Endodermal cell (in vitro differentiated cells): Measurements from ENCODE around the gene C11orf24. TPM values are rescaled to one million over a fixed set of nuclear protein-coding genes. Genes with fewer than 3 reads are reported as not detected.

Experiments used
- DNase-seq: peaks from one replicate; pipeline ENCODE4 v3.0.0-alpha.2; 2017
- H3K27ac ChIP-seq: 2 replicates; pipeline ENCODE4 v1.5.1; 2013; ENCODE audit warnings: mild to moderate bottlenecking, low read depth, low read length, moderate library complexity
- H3K27me3 ChIP-seq: 2 replicates; pipeline ENCODE4 v1.6.1; 2013; ENCODE audit warnings: mild to moderate bottlenecking, low read length, moderate library complexity; ENCODE audit not compliant: insufficient read depth, control insufficient read depth, poor library complexity, severe bottlenecking
- H3K36me3 ChIP-seq: 2 replicates; pipeline ENCODE4 v1.7.0; 2013; ENCODE audit warnings: mild to moderate bottlenecking, low read length, moderate library complexity; ENCODE audit not compliant: control insufficient read depth, insufficient read depth
- H3K4me1 ChIP-seq: one replicate; pipeline ENCODE4 v1.7.0; 2013; ENCODE audit warnings: low read length; ENCODE audit not compliant: control insufficient read depth, insufficient read depth
- H3K4me3 ChIP-seq: 2 replicates; pipeline ENCODE4 v1.5.1; 2013; ENCODE audit warnings: mild to moderate bottlenecking, low read length, moderate library complexity
- H3K9ac ChIP-seq: 2 replicates; pipeline ENCODE4 v1.6.1; 2013; ENCODE audit warnings: mild to moderate bottlenecking, low read length, moderate library complexity; ENCODE audit not compliant: poor library complexity, severe bottlenecking; ENCODE audit errors: extremely low read depth
- H3K9me3 ChIP-seq: 2 replicates; pipeline ENCODE4 v1.6.1; 2013; ENCODE audit warnings: mild to moderate bottlenecking, low read length, moderate library complexity; ENCODE audit not compliant: control insufficient read depth
- H3K27ac Mint-ChIP-seq: 2 replicates; pipeline ENCODE4 v1.8.0; 2020; ENCODE audit warnings: mixed read lengths
- H3K27me3 Mint-ChIP-seq: 2 replicates; pipeline ENCODE4 v1.8.0; 2021; ENCODE audit warnings: mild to moderate bottlenecking, mixed read lengths; ENCODE audit not compliant: insufficient read depth
- H3K36me3 Mint-ChIP-seq: 2 replicates; pipeline ENCODE4 v1.8.0; 2020; ENCODE audit warnings: low read depth, mixed read lengths
- H3K4me1 Mint-ChIP-seq: 2 replicates; pipeline ENCODE4 v1.8.0; 2020; ENCODE audit warnings: mixed read lengths
- H3K4me3 Mint-ChIP-seq: 2 replicates; pipeline ENCODE4 v1.8.0; 2020; ENCODE audit warnings: mild to moderate bottlenecking, moderate library complexity, mixed read lengths
- H3K9me3 Mint-ChIP-seq: 2 replicates; pipeline ENCODE4 v1.8.0; 2020; ENCODE audit warnings: mild to moderate bottlenecking, mixed read lengths
- CTCF ChIP-seq: fragments of 200-600 bp; sonication (generic); conservative IDR thresholded peaks from 2 replicates; pipeline ENCODE4 v1.5.0; 2021; ENCODE audit warnings: antibody characterized with exemption, mild to moderate bottlenecking
- WGBS, 2 experiments: methylation state at CpG; one replicate each; pipeline versions ENCODE4 v1.1.5 to v1.1.7; 2013; ENCODE audit warnings: missing lambda C conversion rate in 2 of 2, mixed read lengths in 1 of 2; ENCODE audit not compliant: insufficient coverage in 1 of 2, insufficient read length in 1 of 2; 5-methylcytosine and 5-hydroxymethylcytosine counted together
- total RNA-seq, 2 donors: library from RNA; stranded (reverse); fragmentation: NEBNext Ultra II Directional in 1 of 2; extraction: Animal tissue kit (Norgen Biotek cat#: 25700) in 1 of 2; gene quantifications; 2 replicates in 1 of 2; 3 replicates in 1 of 2; pipeline ENCODE4 v1.2.1, GENCODE V29; 2021

The C11orf24 gene
- total RNA-seq, 2 donors from 2014 or later = 38.4 to 39.4 TPM

- Mint-ChIP-seq H3K9me3 (no peaks in the 10 kb centered on the region), H3K4me3 (no peak overlapping the region), H3K4me1 (peaks cover 16% of the 10 kb centered on the region), H3K27ac (no peak overlapping the region), H3K36me3 (peaks cover 45% of the 10 kb centered on the region), H3K27me3 (no peaks in the 10 kb centered on the region)
- no peaks in the 10 kb centered on the region for H3K9me3 ChIP-seq
- 93 to 94% methylated on average over 8 to 12 of the region's 12 CpGs for WGBS, 2 experiments
- H3K27me3 ChIP-seq = no peaks in the 10 kb centered on the region
- no peak for TF ChIP-seq CTCF
- no peaks in the 10 kb centered on the region for H3K4me1 ChIP-seq
- no peak overlapping the region for H3K9ac ChIP-seq
- DNase-seq = no peak
- H3K27ac ChIP-seq = no peak overlapping the region
- peaks cover 41% of the 10 kb centered on the region for H3K36me3 ChIP-seq
- H3K4me3 ChIP-seq = no peak overlapping the region
Observed at GRCh38 chr11:68266936-68267880, 4.6 kb downstream of the C11orf24 start.

- Mint-ChIP-seq H3K9me3 (no peaks in the 10 kb centered on the region), H3K27me3 (no peaks in the 10 kb centered on the region), H3K4me3 (no peak overlapping the region), H3K36me3 (peaks cover 53% of the 10 kb centered on the region), H3K4me1 (peaks cover 16% of the 10 kb centered on the region), H3K27ac (no peak overlapping the region)
- Histone ChIP-seq H3K4me3 (no peak overlapping the region), H3K27me3 (no peaks in the 10 kb centered on the region), H3K36me3 (peaks cover 50% of the 10 kb centered on the region), H3K9me3 (no peaks in the 10 kb centered on the region), H3K27ac (no peak overlapping the region), H3K4me1 (no peaks in the 10 kb centered on the region), H3K9ac (no peak overlapping the region)
- no peak for TF ChIP-seq CTCF
- no peak for DNase-seq
- WGBS, 2 experiments = 94 to 97% methylated on average over 10 to 16 of the region's 16 CpGs
Observed at GRCh38 chr11:68266121-68266891, 5.5 kb downstream of the C11orf24 start.

- H3K4me3 Mint-ChIP-seq = no peak overlapping the region
- Histone ChIP-seq H3K9ac (no peak overlapping the region), H3K4me1 (no peaks in the 10 kb centered on the region), H3K36me3 (peaks cover 57% of the 10 kb centered on the region), H3K4me3 (no peak overlapping the region), H3K9me3 (no peaks in the 10 kb centered on the region), H3K27me3 (no peaks in the 10 kb centered on the region), H3K27ac (no peak overlapping the region)
- 91 to 92% methylated on average over 13 of the region's 13 CpGs for WGBS, 2 experiments
- no peak for TF ChIP-seq CTCF
- H3K9me3 Mint-ChIP-seq = no peaks in the 10 kb centered on the region
- no peaks in the 10 kb centered on the region for H3K27me3 Mint-ChIP-seq
- H3K36me3 Mint-ChIP-seq = peaks cover 58% of the 10 kb centered on the region
- no peak overlapping the region for H3K27ac Mint-ChIP-seq
- H3K4me1 Mint-ChIP-seq = peaks cover 9% of the 10 kb centered on the region
- DNase-seq = no peak
Observed at GRCh38 chr11:68264741-68265540, 6.8 kb downstream of the C11orf24 start.
